ENCODE data around the gene MGAT5. TPM values are rescaled to one million over a fixed set of nuclear protein-coding genes. Genes with fewer than 3 reads are reported as not detected.
A peak's percentile ranks its signal among the peaks of the same experiment; 100 is the strongest.

MGAT5 gene
- total and polyA plus RNA-seq, 4 donors = 3.6 to 53.7 (median 31.3) TPM

- no peak overlapping the region for H3K27ac ChIP-seq (ENCODE audit: low read depth in 1 of 2, low read length in 1 of 2)
- H3K9ac ChIP-seq (ENCODE audit: insufficient read depth in 1 of 2, low read length in 2 of 2) = no peak overlapping the region
- no peak for DNase-seq
- ATAC-seq (ENCODE audit: insufficient read depth, low FRiP score) = no peak
- H3K36me3 ChIP-seq (ENCODE audit: control insufficient read depth in 4 of 4, insufficient read depth in 4 of 4, low read length in 4 of 4) = no peaks in the 10 kb centered on the region
- TF ChIP-seq CTCF (IDR thresholded peaks at IDR 0.05; ENCODE audit: control extremely low read depth, extremely low read depth) = no peak
- peaks cover 0 to 17% (median 0%) of the 10 kb centered on the region in 5 donors for H3K4me1 ChIP-seq (ENCODE audit: control insufficient read depth in 5 of 5, insufficient read depth in 5 of 5, low read length in 5 of 5)
- H3K9me3 ChIP-seq (ENCODE audit: control insufficient read depth in 4 of 4, insufficient read depth in 3 of 4, low read length in 3 of 4) = peaks cover 0 to 4% (median 0%) of the 10 kb centered on the region in 4 donors
- no peak overlapping the region for H3K4me3 ChIP-seq
- WGBS, 2 donors = 91 to 92% methylated on average over 3 of the region's 3 CpGs
- H3K27me3 ChIP-seq (ENCODE audit: control insufficient read depth in 3 of 3, insufficient read depth in 3 of 3, low read length in 2 of 3) = no peaks in the 10 kb centered on the region
Observed at GRCh38 chr2:134227666-134228065, 26.2 kb upstream of the MGAT5 start.

- no peak for TF ChIP-seq CTCF (IDR thresholded peaks at IDR 0.05; ENCODE audit: control extremely low read depth, extremely low read depth)
- Histone ChIP-seq H3K9ac (ENCODE audit: insufficient read depth in 1 of 2, low read length in 2 of 2) (no peak overlapping the region), H3K27me3 (ENCODE audit: control insufficient read depth in 3 of 3, insufficient read depth in 3 of 3, low read length in 2 of 3) (no peaks in the 10 kb centered on the region), H3K4me3 (no peak overlapping the region), H3K27ac (ENCODE audit: low read depth in 1 of 2, low read length in 1 of 2) (no peak overlapping the region), H3K9me3 (ENCODE audit: control insufficient read depth in 4 of 4, insufficient read depth in 3 of 4, low read length in 3 of 4) (peaks cover 0 to 4% (median 0%) of the 10 kb centered on the region in 4 donors), H3K4me1 (ENCODE audit: control insufficient read depth in 5 of 5, insufficient read depth in 5 of 5, low read length in 5 of 5) (peaks cover 0 to 23% (median 0%) of the 10 kb centered on the region in 5 donors), H3K36me3 (ENCODE audit: control insufficient read depth in 4 of 4, insufficient read depth in 4 of 4, low read length in 4 of 4) (no peaks in the 10 kb centered on the region)
- DNase-seq (no peak), ATAC-seq (ENCODE audit: insufficient read depth, low FRiP score) (peak; percentile 15)
- WGBS, 2 donors = 67 to 75% methylated on average over 2 of the region's 2 CpGs
Observed at GRCh38 chr2:134228493-134228903, 25.4 kb upstream of the MGAT5 start.

- H3K36me3 ChIP-seq (ENCODE audit: control insufficient read depth in 4 of 4, insufficient read depth in 4 of 4, low read length in 4 of 4) = no peaks in the 10 kb centered on the region
- no peak overlapping the region for H3K9ac ChIP-seq (ENCODE audit: insufficient read depth in 1 of 2, low read length in 2 of 2)
- no peak for DNase-seq
- no peak for ATAC-seq (ENCODE audit: insufficient read depth, low FRiP score)
- H3K4me3 ChIP-seq = no peak overlapping the region
- peaks cover 0 to 4% (median 0%) of the 10 kb centered on the region in 4 donors for H3K9me3 ChIP-seq (ENCODE audit: control insufficient read depth in 4 of 4, insufficient read depth in 3 of 4, low read length in 3 of 4)
- WGBS, 2 donors = 93 to 100% methylated on average over 2 of the region's 2 CpGs
- H3K27ac ChIP-seq (ENCODE audit: low read depth in 1 of 2, low read length in 1 of 2) = no peak overlapping the region
- peaks cover 0 to 27% (median 0%) of the 10 kb centered on the region in 5 donors for H3K4me1 ChIP-seq (ENCODE audit: control insufficient read depth in 5 of 5, insufficient read depth in 5 of 5, low read length in 5 of 5)
- no peak for TF ChIP-seq CTCF (IDR thresholded peaks at IDR 0.05; ENCODE audit: control extremely low read depth, extremely low read depth)
- no peaks in the 10 kb centered on the region for H3K27me3 ChIP-seq (ENCODE audit: control insufficient read depth in 3 of 3, insufficient read depth in 3 of 3, low read length in 2 of 3)
Observed at GRCh38 chr2:134229540-134229939, 24.3 kb upstream of the MGAT5 start.

GRCh38 chr2:134230885-134231284, 23.0 kb upstream of the MGAT5 start:
- Histone ChIP-seq H3K27ac (ENCODE audit: low read depth in 1 of 2, low read length in 1 of 2) (peak overlapping the region in 1 of 2 donors; percentile 17), H3K4me3 (no peak overlapping the region), H3K36me3 (ENCODE audit: control insufficient read depth in 4 of 4, insufficient read depth in 4 of 4, low read length in 4 of 4) (no peaks in the 10 kb centered on the region), H3K4me1 (ENCODE audit: control insufficient read depth in 5 of 5, insufficient read depth in 5 of 5, low read length in 5 of 5) (peaks cover 0 to 25% (median 0%) of the 10 kb centered on the region in 5 donors), H3K9ac (ENCODE audit: insufficient read depth in 1 of 2, low read length in 2 of 2) (no peak overlapping the region), H3K9me3 (ENCODE audit: control insufficient read depth in 4 of 4, insufficient read depth in 3 of 4, low read length in 3 of 4) (peaks cover 0 to 4% (median 0%) of the 10 kb centered on the region in 4 donors), H3K27me3 (ENCODE audit: control insufficient read depth in 3 of 3, insufficient read depth in 3 of 3, low read length in 2 of 3) (no peaks in the 10 kb centered on the region)
- TF ChIP-seq CTCF (IDR thresholded peaks at IDR 0.05; ENCODE audit: control extremely low read depth, extremely low read depth) = no peak
- ATAC-seq (ENCODE audit: insufficient read depth, low FRiP score) (no peak), DNase-seq (no peak)
